ENCODE results near the gene DCHS1. TPM values are rescaled to one million over a fixed set of nuclear protein-coding genes. Genes with fewer than 3 reads are reported as not detected.
"Not testable (repeated sequence)": the region's sequence is repeated elsewhere in the genome, so short reads cannot be mapped to it uniquely, and the experiment has no call there.

DCHS1 gene, protein sequence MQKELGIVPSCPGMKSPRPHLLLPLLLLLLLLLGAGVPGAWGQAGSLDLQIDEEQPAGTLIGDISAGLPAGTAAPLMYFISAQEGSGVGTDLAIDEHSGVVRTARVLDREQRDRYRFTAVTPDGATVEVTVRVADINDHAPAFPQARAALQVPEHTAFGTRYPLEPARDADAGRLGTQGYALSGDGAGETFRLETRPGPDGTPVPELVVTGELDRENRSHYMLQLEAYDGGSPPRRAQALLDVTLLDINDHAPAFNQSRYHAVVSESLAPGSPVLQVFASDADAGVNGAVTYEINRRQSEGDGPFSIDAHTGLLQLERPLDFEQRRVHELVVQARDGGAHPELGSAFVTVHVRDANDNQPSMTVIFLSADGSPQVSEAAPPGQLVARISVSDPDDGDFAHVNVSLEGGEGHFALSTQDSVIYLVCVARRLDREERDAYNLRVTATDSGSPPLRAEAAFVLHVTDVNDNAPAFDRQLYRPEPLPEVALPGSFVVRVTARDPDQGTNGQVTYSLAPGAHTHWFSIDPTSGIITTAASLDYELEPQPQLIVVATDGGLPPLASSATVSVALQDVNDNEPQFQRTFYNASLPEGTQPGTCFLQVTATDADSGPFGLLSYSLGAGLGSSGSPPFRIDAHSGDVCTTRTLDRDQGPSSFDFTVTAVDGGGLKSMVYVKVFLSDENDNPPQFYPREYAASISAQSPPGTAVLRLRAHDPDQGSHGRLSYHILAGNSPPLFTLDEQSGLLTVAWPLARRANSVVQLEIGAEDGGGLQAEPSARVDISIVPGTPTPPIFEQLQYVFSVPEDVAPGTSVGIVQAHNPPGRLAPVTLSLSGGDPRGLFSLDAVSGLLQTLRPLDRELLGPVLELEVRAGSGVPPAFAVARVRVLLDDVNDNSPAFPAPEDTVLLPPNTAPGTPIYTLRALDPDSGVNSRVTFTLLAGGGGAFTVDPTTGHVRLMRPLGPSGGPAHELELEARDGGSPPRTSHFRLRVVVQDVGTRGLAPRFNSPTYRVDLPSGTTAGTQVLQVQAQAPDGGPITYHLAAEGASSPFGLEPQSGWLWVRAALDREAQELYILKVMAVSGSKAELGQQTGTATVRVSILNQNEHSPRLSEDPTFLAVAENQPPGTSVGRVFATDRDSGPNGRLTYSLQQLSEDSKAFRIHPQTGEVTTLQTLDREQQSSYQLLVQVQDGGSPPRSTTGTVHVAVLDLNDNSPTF (N-terminal part only)
- total RNA-seq = 15.5 and 20.7 TPM in 2 replicates

DNA sequence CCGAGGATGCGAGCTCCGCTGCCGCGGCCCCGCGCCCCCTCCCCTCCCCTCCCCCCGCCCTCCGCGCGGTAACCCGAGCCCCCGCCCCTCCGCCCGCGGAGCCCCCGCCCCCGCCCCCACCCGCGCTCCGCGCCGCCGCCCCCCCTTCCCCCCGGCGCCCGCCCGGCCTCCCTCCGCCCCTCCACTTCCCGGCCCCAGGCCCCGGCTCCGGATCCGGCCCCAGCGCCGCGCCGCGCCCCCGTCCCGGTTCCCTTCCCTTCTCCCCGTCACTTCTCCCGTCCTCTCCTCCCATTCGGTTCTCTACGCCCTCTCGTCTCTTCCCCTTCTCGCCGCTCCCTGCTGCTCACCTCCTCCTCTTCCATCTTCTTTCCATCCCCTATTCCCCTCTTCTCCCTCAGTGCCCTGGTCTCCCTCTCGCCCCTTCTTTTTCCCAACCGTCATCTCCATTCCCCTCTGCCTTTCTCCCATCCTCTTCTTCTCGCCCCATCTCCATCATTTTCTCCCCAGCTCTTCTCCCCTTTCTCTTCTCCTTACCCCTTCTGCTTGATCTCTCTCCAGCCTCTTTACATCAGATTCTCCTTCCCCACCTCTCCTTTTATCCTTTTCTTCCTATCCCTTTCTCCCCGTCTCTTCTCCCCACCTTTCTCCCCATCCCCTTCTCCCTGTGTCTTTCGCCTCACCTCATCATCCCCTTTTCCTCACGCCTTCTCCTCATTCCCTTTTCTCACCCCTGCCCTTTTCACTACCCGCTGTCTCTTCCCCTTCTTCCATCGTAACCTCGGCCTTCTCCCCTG is at the start of gene DCHS1:
Gene DCHS1, minus strand, starts transcription at position 20 of the 794 bp plus-strand sequence. CDS start 14,196 bp downstream, outside the sequence.
- H3K4me3 ChIP-seq (ENCODE audit: low read depth, low read length) = peak within 1 kb of the TSS; percentile 30
- TF ChIP-seq, protein P1, sequence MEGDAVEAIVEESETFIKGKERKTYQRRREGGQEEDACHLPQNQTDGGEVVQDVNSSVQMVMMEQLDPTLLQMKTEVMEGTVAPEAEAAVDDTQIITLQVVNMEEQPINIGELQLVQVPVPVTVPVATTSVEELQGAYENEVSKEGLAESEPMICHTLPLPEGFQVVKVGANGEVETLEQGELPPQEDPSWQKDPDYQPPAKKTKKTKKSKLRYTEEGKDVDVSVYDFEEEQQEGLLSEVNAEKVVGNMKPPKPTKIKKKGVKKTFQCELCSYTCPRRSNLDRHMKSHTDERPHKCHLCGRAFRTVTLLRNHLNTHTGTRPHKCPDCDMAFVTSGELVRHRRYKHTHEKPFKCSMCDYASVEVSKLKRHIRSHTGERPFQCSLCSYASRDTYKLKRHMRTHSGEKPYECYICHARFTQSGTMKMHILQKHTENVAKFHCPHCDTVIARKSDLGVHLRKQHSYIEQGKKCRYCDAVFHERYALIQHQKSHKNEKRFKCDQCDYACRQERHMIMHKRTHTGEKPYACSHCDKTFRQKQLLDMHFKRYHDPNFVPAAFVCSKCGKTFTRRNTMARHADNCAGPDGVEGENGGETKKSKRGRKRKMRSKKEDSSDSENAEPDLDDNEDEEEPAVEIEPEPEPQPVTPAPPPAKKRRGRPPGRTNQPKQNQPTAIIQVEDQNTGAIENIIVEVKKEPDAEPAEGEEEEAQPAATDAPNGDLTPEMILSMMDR (IDR thresholded peaks at IDR 0.05; ENCODE audit: insufficient read depth, low read length, poor library complexity, severe bottlenecking) = no peak
- no peak for DNase-seq (ENCODE audit: low read depth)

DNA sequence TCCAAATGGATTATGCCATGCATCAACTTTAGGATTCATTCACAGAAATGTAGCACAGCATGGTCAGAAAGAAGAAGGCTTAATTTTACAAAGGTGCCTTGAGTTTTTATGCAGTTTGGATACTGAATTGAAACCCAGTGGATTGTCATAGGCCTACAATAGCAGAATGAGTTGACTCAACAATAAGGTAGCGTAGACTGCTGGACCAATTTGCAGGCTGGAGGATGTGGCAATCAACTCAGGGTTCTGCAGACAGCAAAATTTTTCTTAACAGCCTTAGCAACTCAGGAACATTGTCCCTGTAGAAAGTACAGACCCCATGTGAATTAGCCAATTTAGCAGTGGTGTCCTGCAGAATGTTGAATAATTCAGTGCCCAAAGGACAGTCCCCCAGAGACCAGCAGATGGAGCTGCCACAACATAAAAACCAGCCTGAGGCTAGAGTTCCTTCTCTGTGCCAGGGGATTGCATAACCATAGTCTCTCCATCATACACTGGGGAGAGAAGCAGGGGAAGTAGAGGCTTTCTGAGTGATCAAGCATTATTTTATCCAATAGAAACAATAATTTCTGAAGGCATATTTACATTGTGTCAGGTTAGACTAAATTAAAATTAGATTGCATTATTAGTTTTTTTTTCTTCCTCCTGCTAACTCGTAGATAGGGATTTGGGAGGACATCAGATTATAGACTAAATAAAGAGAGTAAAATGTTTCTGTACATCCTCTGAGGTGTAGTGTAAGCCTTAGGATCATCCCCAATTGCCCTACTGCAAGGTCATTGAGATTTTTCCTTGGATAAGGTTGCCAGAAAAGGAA is 47.8 kb upstream of the DCHS1 start:
- peak; percentile 38 for DNase-seq (ENCODE audit: low read depth)
- no peaks in the 10 kb centered on the region for H3K36me3 ChIP-seq (ENCODE audit: control insufficient read depth, insufficient read depth, low read length)
- TF ChIP-seq, protein P1 (IDR thresholded peaks at IDR 0.05; ENCODE audit: insufficient read depth, low read length, poor library complexity, severe bottlenecking) = peak; percentile 82
- no peaks in the 10 kb centered on the region for H3K27me3 ChIP-seq (ENCODE audit: control insufficient read depth, insufficient read depth, low read length)
- no peak overlapping the region for H3K4me3 ChIP-seq (ENCODE audit: low read depth, low read length)

More for the DNA sequence above, at the start of gene DCHS1:
- H3K27me3 ChIP-seq (ENCODE audit: control insufficient read depth, insufficient read depth, low read length) = peaks cover 32% of the 10 kb centered on the region
- no peaks in the 10 kb centered on the region for H3K36me3 ChIP-seq (ENCODE audit: control insufficient read depth, insufficient read depth, low read length)

DNA sequence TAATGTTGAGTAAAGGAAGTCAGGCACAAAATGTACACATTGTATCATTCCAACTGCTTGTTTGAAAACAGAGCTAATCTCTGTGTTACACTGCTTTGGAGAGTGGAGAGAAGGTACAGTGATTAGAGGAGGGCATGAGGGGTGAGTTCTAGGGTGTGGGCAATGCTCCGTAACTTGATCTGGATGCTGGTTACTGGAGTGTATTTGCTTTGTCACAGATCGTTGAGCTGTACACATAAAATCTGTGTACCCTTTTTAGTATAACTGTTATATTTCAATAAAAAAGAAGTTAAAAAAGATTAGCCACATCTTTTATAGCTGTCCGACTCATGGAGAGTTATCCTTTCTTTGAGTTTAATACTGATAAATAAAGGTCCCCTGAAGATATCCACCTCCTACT is 46.3 kb upstream of the DCHS1 start:
- not testable (repeated sequence) for H3K27me3 ChIP-seq (ENCODE audit: control insufficient read depth, insufficient read depth, low read length); H3K36me3 ChIP-seq (ENCODE audit: control insufficient read depth, insufficient read depth, low read length); DNase-seq (ENCODE audit: low read depth); H3K4me3 ChIP-seq (ENCODE audit: low read depth, low read length)

DNA sequence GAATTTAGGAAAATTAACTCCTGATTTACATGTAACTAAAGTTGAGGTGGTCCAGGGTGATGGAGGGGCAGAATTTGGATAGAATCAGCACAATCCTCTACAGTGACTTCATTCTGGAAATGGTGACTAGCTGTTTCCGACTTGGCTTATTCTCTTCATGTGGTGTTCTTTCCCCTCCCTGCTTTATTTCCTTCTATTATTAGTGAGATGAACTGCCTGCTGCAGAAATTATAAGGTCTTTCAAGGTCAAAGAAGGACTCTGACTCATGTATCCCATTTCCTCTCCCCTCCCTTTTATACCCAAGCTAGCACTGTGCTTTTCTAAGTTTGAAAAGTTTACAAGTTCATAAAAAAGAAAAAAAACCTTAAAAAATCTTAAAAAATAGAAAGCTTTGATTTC is 39.8 kb upstream of the DCHS1 start:
- TF ChIP-seq, protein P1 (IDR thresholded peaks at IDR 0.05; ENCODE audit: insufficient read depth, low read length, poor library complexity, severe bottlenecking) = no peak
- Histone ChIP-seq H3K36me3 (ENCODE audit: control insufficient read depth, insufficient read depth, low read length) (no peaks in the 10 kb centered on the region), H3K27me3 (ENCODE audit: control insufficient read depth, insufficient read depth, low read length) (no peaks in the 10 kb centered on the region), H3K4me3 (ENCODE audit: low read depth, low read length) (no peak overlapping the region)
- DNase-seq (ENCODE audit: low read depth) = no peak

DNA sequence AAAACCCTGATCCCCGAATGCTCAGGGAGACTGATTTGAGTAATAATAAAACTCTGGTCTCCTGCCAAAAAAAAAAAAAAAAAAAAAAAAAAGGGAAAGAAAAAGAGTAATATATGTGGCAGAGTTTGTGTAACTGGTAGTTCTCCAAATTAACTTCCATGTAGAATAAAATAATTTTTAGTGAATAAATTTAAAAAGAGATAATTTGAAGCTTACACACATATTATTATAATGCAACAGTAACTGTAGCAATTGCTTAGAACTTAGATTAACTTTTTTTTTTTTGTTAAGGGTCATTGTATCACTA is 38.6 kb upstream of the DCHS1 start:
- H3K36me3 ChIP-seq (ENCODE audit: control insufficient read depth, insufficient read depth, low read length) = no peaks in the 10 kb centered on the region
- H3K4me3 ChIP-seq (ENCODE audit: low read depth, low read length) = no peak overlapping the region
- H3K27me3 ChIP-seq (ENCODE audit: control insufficient read depth, insufficient read depth, low read length) = no peaks in the 10 kb centered on the region
- DNase-seq (ENCODE audit: low read depth) = no peak
- TF ChIP-seq, protein P1 (IDR thresholded peaks at IDR 0.05; ENCODE audit: insufficient read depth, low read length, poor library complexity, severe bottlenecking) = no peak

All from kidney epithelial cell (primary cell).